Nephron progenitor cell (in vitro differentiated cells): ENCODE results near the gene NECTIN1.

Experiments used
- DNase-seq: peaks from one replicate; pipeline ENCODE4 v3.0.0; 2021
- H3K27ac Mint-ChIP-seq: 2 replicates; pipeline ENCODE4 v1.8.0; 2021; ENCODE audit warnings: mild to moderate bottlenecking, moderate library complexity, mixed read lengths
- H3K27me3 Mint-ChIP-seq: 2 replicates; pipeline ENCODE4 v1.8.0; 2021; ENCODE audit warnings: mild to moderate bottlenecking, low read depth, mixed read lengths; ENCODE audit not compliant: poor library complexity
- H3K36me3 Mint-ChIP-seq: 2 replicates; pipeline ENCODE4 v1.8.0; 2021; ENCODE audit warnings: low read depth, mixed read lengths
- H3K4me1 Mint-ChIP-seq: 2 replicates; pipeline ENCODE4 v1.8.0; 2021; ENCODE audit warnings: mixed read lengths
- H3K4me3 Mint-ChIP-seq: 2 replicates; pipeline ENCODE4 v1.8.0; 2021; ENCODE audit warnings: mild to moderate bottlenecking, moderate library complexity, mixed read lengths
- H3K9me3 Mint-ChIP-seq: 2 replicates; pipeline ENCODE4 v1.8.0; 2021; ENCODE audit warnings: mild to moderate bottlenecking, moderate library complexity, mixed read lengths
- CTCF ChIP-seq: fragments of 200-600 bp; sonication (generic); IDR thresholded peaks from 2 replicates; pipeline ENCODE4 v1.5.0; 2021; ENCODE audit warnings: antibody characterized with exemption

The NECTIN1 gene

GRCh38 chr11:119734788-119735187, 5.8 kb upstream of the NECTIN1 start:
- no peak for TF ChIP-seq CTCF
- Mint-ChIP-seq H3K27me3 (peaks cover 49% of the 10 kb centered on the region), H3K4me1 (peaks cover 41% of the 10 kb centered on the region), H3K27ac (no peak overlapping the region), H3K4me3 (no peak overlapping the region), H3K9me3 (no peaks in the 10 kb centered on the region), H3K36me3 (no peaks in the 10 kb centered on the region)
- no peak for DNase-seq

GRCh38 chr11:119730789-119731386, 1.9 kb upstream of the NECTIN1 start:
- Mint-ChIP-seq H3K4me3 (no peak overlapping the region), H3K27ac (no peak overlapping the region), H3K36me3 (no peaks in the 10 kb centered on the region), H3K4me1 (peaks cover 29% of the 10 kb centered on the region), H3K27me3 (peaks cover 40% of the 10 kb centered on the region), H3K9me3 (no peaks in the 10 kb centered on the region)
- no peak for TF ChIP-seq CTCF
- DNase-seq = no peak

GRCh38 chr11:119729951-119730613, 1.1 kb upstream of the NECTIN1 start:
- peaks cover 40% of the 10 kb centered on the region for H3K27me3 Mint-ChIP-seq
- H3K4me3 Mint-ChIP-seq = peak overlapping the region; percentile 71
- peaks cover 37% of the 10 kb centered on the region for H3K4me1 Mint-ChIP-seq
- no peak for DNase-seq
- no peaks in the 10 kb centered on the region for H3K36me3 Mint-ChIP-seq
- no peak for TF ChIP-seq CTCF
- H3K27ac Mint-ChIP-seq = no peak overlapping the region
- no peaks in the 10 kb centered on the region for H3K9me3 Mint-ChIP-seq

GRCh38 chr11:119729581-119729927, 554 bp upstream of the NECTIN1 start:
- no peak overlapping the region for H3K27ac Mint-ChIP-seq
- no peaks in the 10 kb centered on the region for H3K9me3 Mint-ChIP-seq
- H3K4me3 Mint-ChIP-seq = peak overlapping the region; percentile 71
- peaks cover 42% of the 10 kb centered on the region for H3K4me1 Mint-ChIP-seq
- DNase-seq = no peak
- H3K27me3 Mint-ChIP-seq = peaks cover 37% of the 10 kb centered on the region
- H3K36me3 Mint-ChIP-seq = no peaks in the 10 kb centered on the region
- no peak for TF ChIP-seq CTCF

GRCh38 chr11:119728211-119728626, 781 bp downstream of the NECTIN1 start:
- no peak for DNase-seq

More at GRCh38 chr11:119728211-119728626, 781 bp downstream of the NECTIN1 start:
- Mint-ChIP-seq H3K27ac (peak overlapping the region; percentile 86), H3K9me3 (no peaks in the 10 kb centered on the region), H3K27me3 (peaks cover 34% of the 10 kb centered on the region), H3K4me3 (peak overlapping the region; percentile 94), H3K36me3 (no peaks in the 10 kb centered on the region), H3K4me1 (peaks cover 52% of the 10 kb centered on the region)
- no peak for TF ChIP-seq CTCF
